Neural cell (in vitro differentiated cells): Measurements from ENCODE around the gene SLC4A5. TPM values are rescaled to one million over a fixed set of nuclear protein-coding genes. Genes with fewer than 3 reads are reported as not detected.
A peak's percentile ranks its signal among the peaks of the same experiment; 100 is the strongest.

Experiments
- H2AFZ ChIP-seq: fragments of 200-600, 300-800 bp; sonication (generic), shearing (Covaris generic); 2 replicates; pipeline ENCODE4 v1.6.0; 2014; ENCODE audit warnings: low read depth, mild to moderate bottlenecking, antibody characterized with exemption, low read length, moderate library complexity
- H3F3A ChIP-seq: fragments of 200-600 bp; shearing (Covaris generic); 2 replicates; pipeline ENCODE4 v1.6.1; 2016; ENCODE audit warnings: mild to moderate bottlenecking, moderate library complexity, mixed read lengths, antibody characterized with exemption, low read length; ENCODE audit not compliant: insufficient read depth, poor library complexity, severe bottlenecking
- H3K27ac ChIP-seq: fragments of 200-600, 300-800 bp; sonication (generic), shearing (Covaris generic); 2 replicates; pipeline ENCODE4 v1.5.1; 2014; ENCODE audit warnings: mild to moderate bottlenecking, low read length, moderate library complexity
- H3K27me3 ChIP-seq: fragments of 300-800, 200-600 bp; sonication (generic), shearing (Covaris generic); 2 replicates; pipeline ENCODE4 v1.6.0; 2014; ENCODE audit warnings: mild to moderate bottlenecking, low read depth, low read length, moderate library complexity; ENCODE audit not compliant: insufficient read depth
- H3K36me3 ChIP-seq: fragments of 300-800, 200-600 bp; sonication (generic), shearing (Covaris generic); 2 replicates; pipeline ENCODE4 v1.5.1; 2014; ENCODE audit warnings: mild to moderate bottlenecking, antibody characterized with exemption, low read length, moderate library complexity; ENCODE audit not compliant: insufficient read depth
- H3K4me2 ChIP-seq: fragments of 300-800, 200-600 bp; sonication (generic), shearing (Covaris generic); 2 replicates; pipeline ENCODE4 v1.6.0; 2014; ENCODE audit warnings: mild to moderate bottlenecking, low read length
- H3K4me3 ChIP-seq: fragments of 300-800, 200-600 bp; sonication (generic), shearing (Covaris generic); 2 replicates; pipeline ENCODE4 v1.5.1; 2014; ENCODE audit warnings: mild to moderate bottlenecking, low read length, moderate library complexity
- H3K79me2 ChIP-seq: fragments of 200-600 bp; shearing (Covaris generic); replicated peaks from 2 replicates; pipeline ENCODE4 v1.6.0; 2014; ENCODE audit warnings: mild to moderate bottlenecking, low read length, moderate library complexity; ENCODE audit not compliant: insufficient read depth
- H3K9ac ChIP-seq: fragments of 300-800, 200-600 bp; sonication (generic), shearing (Covaris generic); 2 replicates; pipeline ENCODE4 v1.6.1; 2016; ENCODE audit warnings: mild to moderate bottlenecking, low read length, mixed read lengths
- H3K9me2 ChIP-seq: fragments of 200-600 bp; shearing (Covaris generic); 2 replicates; pipeline ENCODE4 v1.6.1; 2016; ENCODE audit warnings: mild to moderate bottlenecking, low read length, mixed read lengths; ENCODE audit not compliant: insufficient read depth
- H3K9me3 ChIP-seq: fragments of 200-600, 300-800 bp; sonication (generic), shearing (Covaris generic); 2 replicates; pipeline ENCODE4 v1.6.1; 2016; ENCODE audit warnings: mild to moderate bottlenecking, mixed run types, low read length, moderate library complexity, mixed read lengths
- H4K20me1 ChIP-seq: fragments of 200-600 bp; shearing (Covaris generic); 2 replicates; pipeline ENCODE4 v1.6.1; 2016; ENCODE audit warnings: mild to moderate bottlenecking, mixed run types; ENCODE audit not compliant: insufficient read depth
- CTCF ChIP-seq: fragments of 450-650 bp; IDR thresholded peaks from 2 replicates; pipeline ENCODE4 v1.5.1; 2014; ENCODE audit warnings: antibody characterized with exemption, mild to moderate bottlenecking, moderate library complexity; ENCODE audit not compliant: poor library complexity, severe bottlenecking
- EP300 ChIP-seq: fragments of 450-650 bp; conservative IDR thresholded peaks from 2 replicates; pipeline ENCODE4 v1.6.1; 2014; ENCODE audit warnings: antibody characterized with exemption, mild to moderate bottlenecking, moderate library complexity; ENCODE audit not compliant: poor library complexity, severe bottlenecking
- EZH2 ChIP-seq: fragments of 200-600, 300-800 bp; shearing (Covaris generic), sonication (generic); IDR thresholded peaks from 2 replicates; pipeline ENCODE4 v1.6.1; 2014; ENCODE audit warnings: antibody characterized with exemption, low read length, borderline replicate concordance, mild to moderate bottlenecking; ENCODE audit not compliant: insufficient read depth, poor library complexity, severe bottlenecking
- MXI1 ChIP-seq: fragments of 450-650 bp; conservative IDR thresholded peaks from 2 replicates; pipeline ENCODE4 v1.6.1; 2014; ENCODE audit warnings: antibody characterized with exemption, mild to moderate bottlenecking; ENCODE audit not compliant: poor library complexity, severe bottlenecking
- POLR2AphosphoS5 ChIP-seq: IDR thresholded peaks from 2 replicates; pipeline ENCODE4 v1.6.1; 2012
- RAD21 ChIP-seq: fragments of 450-650 bp; conservative IDR thresholded peaks from 2 replicates; pipeline ENCODE4 v1.6.1; 2014; ENCODE audit warnings: antibody characterized with exemption, mild to moderate bottlenecking, moderate library complexity
- SMC3 ChIP-seq: fragments of 450-650 bp; conservative IDR thresholded peaks from 2 replicates; pipeline ENCODE4 v1.6.1; 2014; ENCODE audit warnings: antibody characterized with exemption, mild to moderate bottlenecking, moderate library complexity; ENCODE audit not compliant: poor library complexity
- TAF1 ChIP-seq: IDR thresholded peaks from 2 replicates; pipeline ENCODE4 v1.6.1; 2012; ENCODE audit warnings: low read depth
- polyA plus RNA-seq: library from polyadenylated mRNA; depleted of rRNA; stranded (reverse); fragments of >200 nt; gene quantifications from 2 replicates; pipeline ENCODE4 v1.2.3, GENCODE V29; 2014
- TF ChIP-seq, protein P1 (sequence below): IDR thresholded peaks from 2 replicates; pipeline ENCODE4 v1.6.1; 2012; ENCODE audit warnings: borderline replicate concordance

The SLC4A5 gene
- polyA plus RNA-seq, 1 donor from 2014 or later, result 3.9 TPM

DNA sequence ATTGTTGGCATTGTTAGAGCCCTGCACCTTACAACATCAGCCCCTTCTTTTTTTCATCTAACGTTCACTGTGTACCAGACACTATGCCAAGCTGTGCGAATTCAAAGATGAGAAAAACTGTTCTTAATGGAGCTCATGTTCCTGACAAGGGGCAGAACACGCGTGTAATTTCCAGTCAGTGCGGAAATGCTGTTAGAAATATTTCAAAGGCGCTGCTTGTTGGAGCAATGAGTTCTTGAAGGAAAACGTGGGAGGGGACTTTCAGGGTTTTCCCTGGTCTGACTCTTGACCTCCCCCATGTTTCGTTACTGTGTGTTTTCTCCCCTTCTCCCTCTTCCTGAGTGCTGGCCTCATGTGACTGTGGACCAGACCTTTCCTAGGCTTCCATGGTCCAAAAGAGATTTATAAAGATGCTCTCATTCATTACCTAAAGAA lies 143.3 kb downstream of the SLC4A5 start:
- Histone ChIP-seq H3F3A (peaks cover 5% of the 10 kb centered on the region), H3K4me3 (peak overlapping the region; percentile 97), H2AFZ (no peak overlapping the region), H3K27me3 (no peaks in the 10 kb centered on the region), H3K36me3 (no peaks in the 10 kb centered on the region), H3K79me2 (peaks cover 24% of the 10 kb centered on the region), H3K27ac (no peak overlapping the region), H3K9me2 (no peaks in the 10 kb centered on the region), H3K9me3 (no peaks in the 10 kb centered on the region), H3K9ac (peak overlapping the region; percentile 79), H3K4me2 (peak overlapping the region; percentile 92), H4K20me1 (no peaks in the 10 kb centered on the region)
- TF ChIP-seq MXI1 (no peak), RAD21 (no peak), CTCF (no peak), EZH2 (no peak), POLR2AphosphoS5 (no peak), EP300 (no peak), TAF1 (no peak), SMC3 (no peak)
- TF ChIP-seq, protein P1, sequence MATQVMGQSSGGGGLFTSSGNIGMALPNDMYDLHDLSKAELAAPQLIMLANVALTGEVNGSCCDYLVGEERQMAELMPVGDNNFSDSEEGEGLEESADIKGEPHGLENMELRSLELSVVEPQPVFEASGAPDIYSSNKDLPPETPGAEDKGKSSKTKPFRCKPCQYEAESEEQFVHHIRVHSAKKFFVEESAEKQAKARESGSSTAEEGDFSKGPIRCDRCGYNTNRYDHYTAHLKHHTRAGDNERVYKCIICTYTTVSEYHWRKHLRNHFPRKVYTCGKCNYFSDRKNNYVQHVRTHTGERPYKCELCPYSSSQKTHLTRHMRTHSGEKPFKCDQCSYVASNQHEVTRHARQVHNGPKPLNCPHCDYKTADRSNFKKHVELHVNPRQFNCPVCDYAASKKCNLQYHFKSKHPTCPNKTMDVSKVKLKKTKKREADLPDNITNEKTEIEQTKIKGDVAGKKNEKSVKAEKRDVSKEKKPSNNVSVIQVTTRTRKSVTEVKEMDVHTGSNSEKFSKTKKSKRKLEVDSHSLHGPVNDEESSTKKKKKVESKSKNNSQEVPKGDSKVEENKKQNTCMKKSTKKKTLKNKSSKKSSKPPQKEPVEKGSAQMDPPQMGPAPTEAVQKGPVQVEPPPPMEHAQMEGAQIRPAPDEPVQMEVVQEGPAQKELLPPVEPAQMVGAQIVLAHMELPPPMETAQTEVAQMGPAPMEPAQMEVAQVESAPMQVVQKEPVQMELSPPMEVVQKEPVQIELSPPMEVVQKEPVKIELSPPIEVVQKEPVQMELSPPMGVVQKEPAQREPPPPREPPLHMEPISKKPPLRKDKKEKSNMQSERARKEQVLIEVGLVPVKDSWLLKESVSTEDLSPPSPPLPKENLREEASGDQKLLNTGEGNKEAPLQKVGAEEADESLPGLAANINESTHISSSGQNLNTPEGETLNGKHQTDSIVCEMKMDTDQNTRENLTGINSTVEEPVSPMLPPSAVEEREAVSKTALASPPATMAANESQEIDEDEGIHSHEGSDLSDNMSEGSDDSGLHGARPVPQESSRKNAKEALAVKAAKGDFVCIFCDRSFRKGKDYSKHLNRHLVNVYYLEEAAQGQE, result no peak

DNA sequence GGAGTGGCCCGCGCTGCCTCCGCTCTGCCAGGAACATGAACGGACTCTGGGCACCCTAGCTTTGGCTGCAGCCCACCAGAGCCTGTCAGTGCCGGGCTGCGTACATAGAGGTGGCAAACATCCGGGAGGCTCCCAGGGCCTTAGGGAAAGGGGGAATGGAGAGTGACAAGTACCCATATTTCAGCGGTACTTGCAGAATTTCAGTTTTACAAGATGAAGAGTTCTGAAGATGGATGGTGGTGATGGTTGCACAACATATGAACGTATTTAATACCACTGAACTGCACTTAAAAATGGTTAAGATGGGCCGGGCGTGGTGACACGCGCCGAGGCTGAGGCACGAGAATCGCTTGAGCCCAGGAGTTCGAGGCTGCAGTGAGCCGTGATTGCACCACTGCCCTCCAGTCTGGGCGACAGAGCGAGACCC lies 143.9 kb downstream of the SLC4A5 start:
- Histone ChIP-seq H3K79me2 (peaks cover 24% of the 10 kb centered on the region), H3K9me2 (no peaks in the 10 kb centered on the region), H3F3A (peaks cover 5% of the 10 kb centered on the region), H2AFZ (peak overlapping the region; percentile 94), H3K27me3 (no peaks in the 10 kb centered on the region), H3K36me3 (no peaks in the 10 kb centered on the region), H4K20me1 (no peaks in the 10 kb centered on the region), H3K27ac (peak overlapping the region; percentile 45), H3K9ac (peak overlapping the region; percentile 79), H3K4me3 (peak overlapping the region; percentile 97), H3K9me3 (no peaks in the 10 kb centered on the region), H3K4me2 (peak overlapping the region; percentile 92)
- TF ChIP-seq TAF1 (no peak), EZH2 (no peak), SMC3 (no peak), POLR2AphosphoS5 (no peak), CTCF (peak; percentile 11), RAD21 (no peak)
